ENCODE data around the gene PHLDA2.
A peak's percentile ranks its signal among the peaks of the same experiment; 100 is the strongest.

PHLDA2 gene

GRCh38 chr11:2901854-2902783, 27.1 kb downstream of the PHLDA2 start:
- 0 out of 2 replicates have a peak, but pooled peaks cover 7% of the 10 kb centered on the region for H3K27me3 ChIP-seq (ENCODE audit: control insufficient read depth, low read length)
- 0 out of 2 replicates have a peak overlapping the region, but pooled peaks have one; percentile 12 for H3K27ac ChIP-seq (ENCODE audit: low read depth, low read length)
- H3K4me3 ChIP-seq (ENCODE audit: low read length) = peak overlapping the region; percentile 90
- H3K79me2 ChIP-seq (ENCODE audit: control insufficient read depth, low read length) = no peaks in the 10 kb centered on the region
- no peak for TF ChIP-seq EZH2phosphoT487 (IDR thresholded peaks at IDR 0.05; ENCODE audit: borderline replicate concordance, low read length)
- TF ChIP-seq, protein P1, sequence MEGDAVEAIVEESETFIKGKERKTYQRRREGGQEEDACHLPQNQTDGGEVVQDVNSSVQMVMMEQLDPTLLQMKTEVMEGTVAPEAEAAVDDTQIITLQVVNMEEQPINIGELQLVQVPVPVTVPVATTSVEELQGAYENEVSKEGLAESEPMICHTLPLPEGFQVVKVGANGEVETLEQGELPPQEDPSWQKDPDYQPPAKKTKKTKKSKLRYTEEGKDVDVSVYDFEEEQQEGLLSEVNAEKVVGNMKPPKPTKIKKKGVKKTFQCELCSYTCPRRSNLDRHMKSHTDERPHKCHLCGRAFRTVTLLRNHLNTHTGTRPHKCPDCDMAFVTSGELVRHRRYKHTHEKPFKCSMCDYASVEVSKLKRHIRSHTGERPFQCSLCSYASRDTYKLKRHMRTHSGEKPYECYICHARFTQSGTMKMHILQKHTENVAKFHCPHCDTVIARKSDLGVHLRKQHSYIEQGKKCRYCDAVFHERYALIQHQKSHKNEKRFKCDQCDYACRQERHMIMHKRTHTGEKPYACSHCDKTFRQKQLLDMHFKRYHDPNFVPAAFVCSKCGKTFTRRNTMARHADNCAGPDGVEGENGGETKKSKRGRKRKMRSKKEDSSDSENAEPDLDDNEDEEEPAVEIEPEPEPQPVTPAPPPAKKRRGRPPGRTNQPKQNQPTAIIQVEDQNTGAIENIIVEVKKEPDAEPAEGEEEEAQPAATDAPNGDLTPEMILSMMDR (IDR thresholded peaks at IDR 0.05; ENCODE audit: low read depth, low read length, poor library complexity, severe bottlenecking) = no peak
- H3K4me2 ChIP-seq (ENCODE audit: low read length) = peak overlapping the region; percentile 98
- no peaks in the 10 kb centered on the region for H3K36me3 ChIP-seq (ENCODE audit: control insufficient read depth, low read length)
- H3K4me1 ChIP-seq (ENCODE audit: control insufficient read depth, low read length) = peaks cover 14% of the 10 kb centered on the region
- no peaks in the 10 kb centered on the region for H3K9me2 ChIP-seq (replicated peaks; ENCODE audit: control insufficient read depth, low read length)
- H3K9me3 ChIP-seq (ENCODE audit: control insufficient read depth, insufficient read depth, low read length) = no peaks in the 10 kb centered on the region
- no peaks in the 10 kb centered on the region for H4K20me1 ChIP-seq (ENCODE audit: control insufficient read depth, insufficient read depth, low read depth, low read length)
- H3F3A ChIP-seq (ENCODE audit: control insufficient read depth, insufficient read depth) = no peaks in the 10 kb centered on the region

DNA sequence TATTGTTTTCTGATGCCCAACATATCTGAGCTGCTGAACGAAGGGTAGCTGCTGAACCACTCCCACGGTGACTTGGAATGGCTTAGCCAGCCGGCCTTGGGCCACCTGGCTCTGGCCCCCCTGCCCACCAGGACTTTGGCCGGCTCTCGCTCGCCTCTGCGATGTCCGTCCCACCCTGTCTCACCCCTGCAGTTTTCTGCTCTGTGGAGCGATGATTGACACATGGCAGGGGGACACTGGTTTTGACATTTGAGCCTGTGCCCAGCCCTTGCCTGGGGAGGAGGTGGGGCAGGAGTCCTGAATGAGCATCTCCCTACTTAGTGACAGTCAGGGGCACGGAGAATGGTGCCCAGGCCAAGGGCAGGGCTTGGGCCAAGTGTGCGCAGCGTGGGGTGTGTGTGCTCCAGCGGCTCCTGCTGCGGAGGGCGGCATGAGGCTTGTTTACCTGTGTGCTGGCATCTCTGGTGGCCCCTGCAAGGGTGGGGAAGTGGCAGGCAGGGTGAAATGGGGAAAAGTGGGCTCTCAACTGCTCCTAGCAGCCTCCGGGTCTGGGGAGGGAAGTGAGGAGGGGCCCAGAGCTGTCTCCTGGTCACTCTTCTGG, 27.9 kb downstream of the PHLDA2 start:
- Histone ChIP-seq H3K27me3 (ENCODE audit: control insufficient read depth, low read length) (0 out of 2 replicates have a peak, but pooled peaks cover 7% of the 10 kb centered on the region), H3K4me3 (ENCODE audit: low read length) (peak overlapping the region; percentile 90), H3K9me2 (replicated peaks; ENCODE audit: control insufficient read depth, low read length) (no peaks in the 10 kb centered on the region), H3K36me3 (ENCODE audit: control insufficient read depth, low read length) (no peaks in the 10 kb centered on the region), H3K4me1 (ENCODE audit: control insufficient read depth, low read length) (peaks cover 14% of the 10 kb centered on the region), H3K4me2 (ENCODE audit: low read length) (peak overlapping the region; percentile 98), H3K9me3 (ENCODE audit: control insufficient read depth, insufficient read depth, low read length) (no peaks in the 10 kb centered on the region), H3K79me2 (ENCODE audit: control insufficient read depth, low read length) (no peaks in the 10 kb centered on the region), H4K20me1 (ENCODE audit: control insufficient read depth, insufficient read depth, low read depth, low read length) (no peaks in the 10 kb centered on the region), H3K27ac (ENCODE audit: low read depth, low read length) (no peak overlapping the region), H3F3A (ENCODE audit: control insufficient read depth, insufficient read depth) (no peaks in the 10 kb centered on the region)
- TF ChIP-seq EZH2phosphoT487 (IDR thresholded peaks at IDR 0.05; ENCODE audit: borderline replicate concordance, low read length) = no peak
- TF ChIP-seq, protein P1 (IDR thresholded peaks at IDR 0.05; ENCODE audit: low read depth, low read length, poor library complexity, severe bottlenecking) = no peak

- no peak for TF ChIP-seq EZH2phosphoT487 (IDR thresholded peaks at IDR 0.05; ENCODE audit: borderline replicate concordance, low read length)
- TF ChIP-seq, protein P1 (IDR thresholded peaks at IDR 0.05; ENCODE audit: low read depth, low read length, poor library complexity, severe bottlenecking) = no peak
- no peaks in the 10 kb centered on the region for H4K20me1 ChIP-seq (ENCODE audit: control insufficient read depth, insufficient read depth, low read depth, low read length)
- H3K9me3 ChIP-seq (ENCODE audit: control insufficient read depth, insufficient read depth, low read length) = no peaks in the 10 kb centered on the region
- H3K4me3 ChIP-seq (ENCODE audit: low read length) = no peak overlapping the region
- peaks cover 14% of the 10 kb centered on the region for H3K4me1 ChIP-seq (ENCODE audit: control insufficient read depth, low read length)
- H3K36me3 ChIP-seq (ENCODE audit: control insufficient read depth, low read length) = no peaks in the 10 kb centered on the region
- H3K27ac ChIP-seq (ENCODE audit: low read depth, low read length) = no peak overlapping the region
- H3K4me2 ChIP-seq (ENCODE audit: low read length) = no peak overlapping the region
- no peaks in the 10 kb centered on the region for H3K79me2 ChIP-seq (ENCODE audit: control insufficient read depth, low read length)
- H3F3A ChIP-seq (ENCODE audit: control insufficient read depth, insufficient read depth) = no peaks in the 10 kb centered on the region
- no peaks in the 10 kb centered on the region for H3K9me2 ChIP-seq (replicated peaks; ENCODE audit: control insufficient read depth, low read length)
- 0 out of 2 replicates have a peak, but pooled peaks cover 7% of the 10 kb centered on the region for H3K27me3 ChIP-seq (ENCODE audit: control insufficient read depth, low read length)
Measured at GRCh38 chr11:2899080-2899783, 30.0 kb downstream of the PHLDA2 start.

Measured in DOHH2 (cell line).